Body of pancreas (tissue), 4 donors: ENCODE results near the gene FXYD7. TPM values are rescaled to one million over a fixed set of nuclear protein-coding genes. Genes with fewer than 3 reads are reported as not detected.

Source experiments
- ATAC-seq: fragments of 150-250 bp; one replicate; pipeline ENCODE4 v1.9.1; 2016
- DNase-seq, 4 donors: peaks; one replicate each; pipeline ENCODE4 v3.0.0-alpha.2; 2019
- H3K27ac ChIP-seq, 4 donors: fragments of 200-600 bp; sonication (generic); 1 replicate in 3 of 4; 2 replicates in 1 of 4; pipeline versions ENCODE4 v1.5.1 to v1.6.1; 2016 to 2019; ENCODE audit warnings: mild to moderate bottlenecking in 1 of 4, mixed read lengths in 1 of 4, moderate library complexity in 1 of 4
- H3K27me3 ChIP-seq, 2 donors: fragments of 200-600 bp; sonication (generic); one replicate each; pipeline ENCODE4 v1.6.0; 2016; ENCODE audit warnings: mild to moderate bottlenecking in 1 of 2
- H3K36me3 ChIP-seq, 2 donors: fragments of 200-600 bp; sonication (generic); replicated peaks in 1 of 2; 2 replicates each; pipeline ENCODE4 v1.5.1; 2016; ENCODE audit warnings: low read depth in 2 of 2; ENCODE audit not compliant: insufficient read depth in 1 of 2
- H3K4me1 ChIP-seq: fragments of 200-600 bp; sonication (generic); one replicate; pipeline ENCODE4 v1.6.0; 2016
- H3K4me3 ChIP-seq, 2 donors: fragments of 200-600 bp; sonication (generic); 1 replicate in 1 of 2; 2 replicates in 1 of 2; pipeline ENCODE4 v1.5.1; 2016 to 2019
- H3K9me3 ChIP-seq, 3 donors: fragments of 200-600 bp; sonication (generic); 1 replicate in 2 of 3; 2 replicates in 1 of 3; pipeline ENCODE4 v1.5.1; 2016
- POLR2A ChIP-seq, 3 donors: fragments of 450-650 bp; IDR thresholded peaks; one replicate each; pipeline ENCODE4 v1.6.1; 2016; ENCODE audit warnings: antibody characterized with exemption in 3 of 3, mild to moderate bottlenecking in 2 of 3
- WGBS, 2 donors: methylation state at CpG; one replicate each; pipeline ENCODE4 v1.1.5; 2017; 5-methylcytosine and 5-hydroxymethylcytosine counted together
- intact Hi-C: fragments of 100-400 bp; cut with DNase I; formaldehyde crosslinking; loops from one replicate; pipeline ENCODE4 v1.15.1; 2023
- total RNA-seq, 2 donors: library from RNA; depleted of rRNA; stranded (reverse); fragments of >200 nt; gene quantifications; one replicate each; pipeline ENCODE4 v1.1.0, GENCODE V29; 2016
- TF ChIP-seq, protein P1 (sequence below), 7 experiments: fragments of 450-650 bp in 4 of 7; fragments of 200-600 bp in 3 of 7; sonication (generic) in 3 of 7; IDR thresholded peaks; one replicate each; pipeline ENCODE4 v1.5.1; 2016 to 2019; ENCODE audit warnings: antibody characterized with exemption in 7 of 7

Gene FXYD7
- total RNA-seq, 2 donors from 2014 or later, result 0.52 to 1.3 TPM

DNA sequence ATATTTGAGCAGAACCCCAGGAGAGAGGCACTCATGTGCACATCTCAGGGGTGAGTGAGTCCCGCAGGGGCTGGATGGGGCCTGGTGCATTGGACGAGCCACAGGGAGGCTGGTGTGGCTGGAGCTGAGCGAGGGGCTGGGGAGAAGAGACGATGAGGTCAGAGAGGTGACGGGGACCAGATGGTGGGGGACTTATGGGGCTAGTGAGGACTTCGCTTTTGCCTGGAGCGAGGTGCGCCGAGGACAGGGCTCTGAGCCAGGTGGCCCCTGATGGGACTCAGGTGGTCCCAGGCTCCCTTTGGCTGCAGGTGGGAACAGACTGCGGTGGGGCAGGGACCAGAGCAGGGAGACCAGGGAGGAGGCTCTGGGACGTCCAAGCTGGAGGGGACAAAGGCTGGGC is 34.3 kb upstream of the FXYD7 start:
- ATAC-seq (no peak), DNase-seq (no peak)
- no peak overlapping the region for H3K4me3 ChIP-seq
- intact Hi-C loops, result no loop called here
- WGBS, 2 donors, result 83 to 93% methylated on average over 11 of the region's 11 CpGs
- H3K27ac ChIP-seq, result no peak overlapping the region
- H3K4me1 ChIP-seq, result peaks cover 7% of the 10 kb centered on the region
- no peaks in the 10 kb centered on the region for H3K9me3 ChIP-seq
- no peaks in the 10 kb centered on the region for H3K36me3 ChIP-seq
- TF ChIP-seq, protein P1, sequence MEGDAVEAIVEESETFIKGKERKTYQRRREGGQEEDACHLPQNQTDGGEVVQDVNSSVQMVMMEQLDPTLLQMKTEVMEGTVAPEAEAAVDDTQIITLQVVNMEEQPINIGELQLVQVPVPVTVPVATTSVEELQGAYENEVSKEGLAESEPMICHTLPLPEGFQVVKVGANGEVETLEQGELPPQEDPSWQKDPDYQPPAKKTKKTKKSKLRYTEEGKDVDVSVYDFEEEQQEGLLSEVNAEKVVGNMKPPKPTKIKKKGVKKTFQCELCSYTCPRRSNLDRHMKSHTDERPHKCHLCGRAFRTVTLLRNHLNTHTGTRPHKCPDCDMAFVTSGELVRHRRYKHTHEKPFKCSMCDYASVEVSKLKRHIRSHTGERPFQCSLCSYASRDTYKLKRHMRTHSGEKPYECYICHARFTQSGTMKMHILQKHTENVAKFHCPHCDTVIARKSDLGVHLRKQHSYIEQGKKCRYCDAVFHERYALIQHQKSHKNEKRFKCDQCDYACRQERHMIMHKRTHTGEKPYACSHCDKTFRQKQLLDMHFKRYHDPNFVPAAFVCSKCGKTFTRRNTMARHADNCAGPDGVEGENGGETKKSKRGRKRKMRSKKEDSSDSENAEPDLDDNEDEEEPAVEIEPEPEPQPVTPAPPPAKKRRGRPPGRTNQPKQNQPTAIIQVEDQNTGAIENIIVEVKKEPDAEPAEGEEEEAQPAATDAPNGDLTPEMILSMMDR (IDR thresholded peaks at IDR 0.05), result no peak
- TF ChIP-seq POLR2A (IDR thresholded peaks at IDR 0.05), result no peak
- H3K27me3 ChIP-seq, result no peaks in the 10 kb centered on the region

DNA sequence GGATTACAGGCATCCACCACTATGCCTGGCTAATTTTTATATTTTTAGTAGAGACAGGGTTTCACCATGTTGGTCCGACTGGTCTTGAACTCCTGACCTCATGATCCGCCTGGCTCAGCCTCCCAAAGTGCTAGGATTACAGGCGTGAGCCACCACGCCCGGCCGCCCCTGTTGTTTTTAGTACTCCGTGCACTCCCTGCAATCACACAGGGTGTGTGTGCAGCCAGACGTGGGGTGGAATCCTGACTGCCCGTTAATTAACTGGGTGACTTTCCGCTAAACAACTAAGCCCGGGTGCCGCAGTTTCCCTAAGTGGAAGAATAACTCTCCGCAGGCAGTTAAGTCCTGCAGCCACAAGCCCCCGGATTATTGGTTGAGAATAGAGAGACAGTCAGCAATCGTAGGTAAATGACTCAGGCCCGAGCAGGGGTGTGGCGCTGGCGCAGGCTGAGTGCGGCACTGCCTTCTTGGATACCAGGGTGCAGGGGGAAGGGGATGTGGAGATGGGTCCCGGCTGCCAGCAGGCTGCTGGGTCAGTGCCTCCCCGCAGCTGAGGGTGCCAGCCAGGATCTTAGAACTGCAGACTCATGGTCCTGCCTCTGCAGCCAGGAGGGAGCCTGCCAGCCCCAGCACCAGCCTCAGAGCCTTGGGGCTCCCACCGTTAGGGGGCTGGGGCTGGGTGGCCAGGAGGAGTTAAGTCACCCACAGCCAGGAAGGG is 33.5 kb upstream of the FXYD7 start:
- ATAC-seq (no peak), DNase-seq (no peak)
- Histone ChIP-seq H3K27ac (no peak overlapping the region), H3K4me3 (no peak overlapping the region), H3K36me3 (no peaks in the 10 kb centered on the region), H3K27me3 (no peaks in the 10 kb centered on the region), H3K4me1 (peaks cover 11% of the 10 kb centered on the region), H3K9me3 (no peaks in the 10 kb centered on the region)
- intact Hi-C loops, result no loop called here
- TF ChIP-seq, protein P1 (IDR thresholded peaks at IDR 0.05), result no peak
- TF ChIP-seq POLR2A (IDR thresholded peaks at IDR 0.05), result no peak
- WGBS, 2 donors, result 79 to 84% methylated on average over 7 to 22 of the region's 22 CpGs

DNA sequence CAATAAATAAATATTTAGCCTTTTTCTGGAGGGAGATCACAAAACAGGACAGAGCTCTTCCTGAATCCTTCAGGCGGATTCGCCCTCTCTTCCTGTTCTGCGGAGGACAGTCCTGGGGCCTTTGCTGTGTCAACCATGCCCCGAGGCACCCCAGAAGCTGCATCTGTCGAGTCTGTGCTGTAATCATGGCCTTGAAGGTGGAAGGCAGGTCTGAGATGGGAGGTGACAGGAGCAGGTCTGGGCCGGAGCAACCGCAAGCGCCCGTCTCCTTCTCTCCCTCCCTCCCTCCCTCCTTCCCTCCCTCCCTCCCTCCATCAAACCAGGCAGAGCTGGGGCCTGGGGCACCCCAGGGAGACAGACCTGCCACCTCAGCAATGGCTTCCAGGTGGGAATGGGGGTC is 32.1 kb upstream of the FXYD7 start:
- ATAC-seq, result no peak
- intact Hi-C loops, result no loop called here
- H3K27me3 ChIP-seq, result no peaks in the 10 kb centered on the region
- no peaks in the 10 kb centered on the region for H3K9me3 ChIP-seq
- H3K36me3 ChIP-seq, result no peaks in the 10 kb centered on the region
- H3K4me1 ChIP-seq, result peaks cover 25% of the 10 kb centered on the region
- no peak for DNase-seq
- 64 to 65% methylated on average over 7 to 9 of the region's 9 CpGs for WGBS, 2 donors
- H3K4me3 ChIP-seq, result no peak overlapping the region
- TF ChIP-seq POLR2A (IDR thresholded peaks at IDR 0.05), result no peak
- TF ChIP-seq, protein P1 (IDR thresholded peaks at IDR 0.05), result no peak
- no peak overlapping the region for H3K27ac ChIP-seq

DNA sequence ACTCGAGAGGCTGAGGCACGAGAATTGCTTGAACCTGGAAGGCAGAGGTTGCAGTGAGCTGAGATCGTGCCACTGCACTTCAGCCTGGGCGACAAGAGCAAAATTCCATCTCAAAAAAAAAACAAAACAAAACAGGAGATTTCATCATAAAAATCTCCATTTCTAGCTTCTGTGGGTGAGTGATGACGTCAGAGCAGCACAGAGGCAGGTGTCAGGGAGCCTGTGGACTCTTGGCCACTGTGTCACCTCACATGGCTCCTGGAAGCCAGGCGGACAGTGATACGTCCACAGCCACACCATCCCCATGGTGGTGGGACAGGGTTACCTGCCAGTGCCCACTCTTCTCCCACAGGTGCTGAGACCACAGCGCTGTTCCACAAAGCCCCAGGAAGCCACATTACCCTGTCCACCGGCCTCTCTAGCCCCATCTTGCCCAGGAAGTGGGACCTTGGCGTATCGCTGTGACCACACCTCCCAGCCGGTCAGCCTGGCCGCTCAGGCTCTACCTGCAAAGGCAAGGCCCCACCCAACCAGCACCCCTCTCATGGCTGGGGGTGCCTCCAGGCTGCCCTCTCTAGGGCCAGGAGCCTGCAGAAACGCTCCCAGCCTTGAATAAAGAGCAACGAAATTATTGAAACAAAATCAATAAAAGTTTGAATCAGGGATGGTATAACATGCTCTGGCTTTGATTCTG is 29.9 kb upstream of the FXYD7 start:
- WGBS, 2 donors, result 82 to 85% methylated on average over 13 to 15 of the region's 15 CpGs
- Histone ChIP-seq H3K4me1 (peaks cover 31% of the 10 kb centered on the region), H3K27me3 (no peaks in the 10 kb centered on the region), H3K27ac (no peak overlapping the region), H3K9me3 (no peaks in the 10 kb centered on the region), H3K4me3 (no peak overlapping the region), H3K36me3 (no peaks in the 10 kb centered on the region)
- intact Hi-C loops, result no loop called here
- TF ChIP-seq, protein P1 (IDR thresholded peaks at IDR 0.05), result no peak
- no peak for TF ChIP-seq POLR2A (IDR thresholded peaks at IDR 0.05)
- DNase-seq (no peak), ATAC-seq (no peak)
